HG02970 (cell line): Measurements from ENCODE around the gene TAOK3.
"Not testable (repeated sequence)": the region's sequence is repeated elsewhere in the genome, so short reads cannot be mapped to it uniquely, and the experiment has no call there.

Experiments
- ATAC-seq: cut with Tn5 transposase; IDR thresholded peaks from one replicate; pipeline ENCODE4 v1.9.1; 2021; ENCODE audit warnings: mild to moderate bottlenecking, moderate library complexity, moderate number of reproducible peaks; ENCODE audit not compliant: unreplicated experiment, low FRiP score

The TAOK3 gene

GRCh38 chr12:118372541-118373495, at the start of gene TAOK3:
TAOK3 (minus strand) TSS chr12:118372907; CDS start chr12:118255567, 117,340 bp downstream.
- ATAC-seq = peak; percentile 87

GRCh38 chr12:118420673-118421072, 48.0 kb upstream of the TAOK3 start:
- no peak for ATAC-seq

- ATAC-seq = no peak
These were observed 45.8 kb upstream of the TAOK3 start for GRCh38 chr12:118418385-118419057.

GRCh38 chr12:118417942-118418341, 45.2 kb upstream of the TAOK3 start:
- no peak for ATAC-seq

GRCh38 chr12:118409834-118410233, 37.1 kb upstream of the TAOK3 start:
- no peak for ATAC-seq

- ATAC-seq = not testable (repeated sequence)
These were observed 35.5 kb upstream of the TAOK3 start for GRCh38 chr12:118408241-118408640.

GRCh38 chr12:118404876-118405521, 32.3 kb upstream of the TAOK3 start:
- no peak for ATAC-seq

- no peak for ATAC-seq
These were observed 29.5 kb upstream of the TAOK3 start for GRCh38 chr12:118402251-118402650.

GRCh38 chr12:118398940-118399339, 26.2 kb upstream of the TAOK3 start:
- ATAC-seq = no peak

GRCh38 chr12:118398524-118398923, 25.8 kb upstream of the TAOK3 start:
- no peak for ATAC-seq

- ATAC-seq = no peak
These were observed 25.2 kb upstream of the TAOK3 start for GRCh38 chr12:118397708-118398440.

- ATAC-seq = no peak
These were observed 19.1 kb upstream of the TAOK3 start for GRCh38 chr12:118391836-118392235.

GRCh38 chr12:118391424-118391823, 18.7 kb upstream of the TAOK3 start:
- ATAC-seq = no peak

GRCh38 chr12:118377884-118378470, 5.3 kb upstream of the TAOK3 start:
- no peak for ATAC-seq

GRCh38 chr12:118377021-118377883, 4.5 kb upstream of the TAOK3 start:
- ATAC-seq = no peak

- ATAC-seq = peak; percentile 31
These were observed 3.6 kb upstream of the TAOK3 start, which contains the start of gene SUDS3 for GRCh38 chr12:118376089-118377020. SUDS3 (plus strand) TSS chr12:118376555; CDS start chr12:118376692, 137 bp downstream.

GRCh38 chr12:118375348-118375747, 2.6 kb upstream of the TAOK3 start:
- ATAC-seq = no peak

- ATAC-seq = no peak
These were observed 2.2 kb upstream of the TAOK3 start for GRCh38 chr12:118374909-118375308.
